H1 (cell line): ENCODE results near the gene PTDSS2. TPM values are rescaled to one million over a fixed set of nuclear protein-coding genes. Genes with fewer than 3 reads are reported as not detected.

ENCODE experiments used
- ATF2 ChIP-seq: IDR thresholded peaks from 2 replicates; pipeline ENCODE4 v1.6.1; 2012; ENCODE audit warnings: low read length, inconsistent platforms
- CHD7 ChIP-seq: fragments of 300-600 bp; sonication (generic); IDR thresholded peaks from 2 replicates; pipeline ENCODE4 v1.7.1; 2012; ENCODE audit warnings: low read length, moderate library complexity, mild to moderate bottlenecking, inconsistent platforms; ENCODE audit not compliant: insufficient replicate concordance
- EGR1 ChIP-seq: IDR thresholded peaks from 2 replicates; pipeline ENCODE4 v1.6.1; 2011; ENCODE audit warnings: low read depth, low read length, borderline replicate concordance
- NRF1 ChIP-seq: IDR thresholded peaks from 2 replicates; pipeline ENCODE4 v1.6.1; 2011; ENCODE audit warnings: mild to moderate bottlenecking, low read depth, low read length, improper control_type of control experiment
- POU5F1 ChIP-seq: IDR thresholded peaks from 2 replicates; pipeline ENCODE4 v1.6.1; 2011; ENCODE audit warnings: low read depth, mild to moderate bottlenecking, low read length, moderate library complexity
- SAP30 ChIP-seq: fragments of 300-600 bp; sonication (generic); IDR thresholded peaks from 2 replicates; pipeline ENCODE4 v1.7.1; 2012; ENCODE audit warnings: low read length, moderate library complexity, mild to moderate bottlenecking, inconsistent platforms; ENCODE audit not compliant: insufficient read depth, insufficient replicate concordance
- SP2 ChIP-seq: IDR thresholded peaks from 2 replicates; pipeline ENCODE4 v1.6.1; 2012; ENCODE audit warnings: mild to moderate bottlenecking, low read length, inconsistent platforms
- polyA plus RNA-seq, 7 experiments: library from polyadenylated mRNA; depleted of rRNA in 3 of 7; stranded (reverse) in 5 of 7; unstranded in 2 of 7; fragments of >200 nt in 5 of 7; fragments of 200-250 nt in 2 of 7; gene quantifications; 1 replicate in 5 of 7; 2 replicates in 1 of 7; 4 replicates in 1 of 7; pipeline versions ENCODE4 v1.2.1 to v1.2.3, GENCODE V29; 2011 to 2013; ENCODE audit warnings: missing spikeins in 2 of 7, mixed read lengths in 2 of 7
- total RNA-seq: library from RNA; stranded (reverse); fragmentation: NEBNext Ultra II Directional; extraction: Animal tissue kit (Norgen Biotek cat#: 25700); gene quantifications from 2 replicates; pipeline ENCODE4 v1.2.1, GENCODE V29; 2021

Gene PTDSS2
- total and polyA plus RNA-seq, 2 of the 8 experiments (the other 6 are each of a cell fraction or from before 2014, with no cell fraction given), result 48.7 to 68.2 TPM

- TF ChIP-seq SP2 (no peak), POU5F1 (no peak), SAP30 (no peak), CHD7 (no peak), EGR1 (no peak; the same call in 1 of the 2 replicates), ATF2 (no peak), NRF1 (no peak)
Measured at GRCh38 chr11:518463-519202, 68.6 kb downstream of the PTDSS2 start (continued).
